Activated CD8-positive, alpha-beta memory T cell treated with anti-CD3 and anti-CD28 coated beads for 48 hours (primary cell): ENCODE measurements around the gene DIDO1.

Experiments used
- DNase-seq, 3 experiments: peaks; one replicate each; pipeline ENCODE4 v3.0.0-alpha.2; 2020; ENCODE audit warnings: low read depth in 2 of 3, low spot score in 2 of 3

Gene DIDO1

GRCh38 chr20:62880147-62880934 lies 46.0 kb downstream of the DIDO1 start:
- DNase-seq: no peak

GRCh38 chr20:62879275-62880146 lies 46.8 kb downstream of the DIDO1 start:
- DNase-seq: no peak

- no peak for DNase-seq
Observed at GRCh38 chr20:62878244-62879038, 47.9 kb downstream of the DIDO1 start.

GRCh38 chr20:62876902-62877816 lies 49.1 kb downstream of the DIDO1 start:
- DNase-seq: no peak

GRCh38 chr20:62876501-62876901 lies 49.8 kb downstream of the DIDO1 start:
- DNase-seq: no peak

- no peak for DNase-seq
Observed at GRCh38 chr20:62875419-62876361, 50.6 kb downstream of the DIDO1 start.

- no peak for DNase-seq
Observed at GRCh38 chr20:62874964-62875344, 51.4 kb downstream of the DIDO1 start.

- peak in 1 of 3 experiments; percentile 26 for DNase-seq
Observed at GRCh38 chr20:62873681-62874031, 52.6 kb downstream of the DIDO1 start.

GRCh38 chr20:62873280-62873679 lies 53.0 kb downstream of the DIDO1 start:
- no peak for DNase-seq

GRCh38 chr20:62872862-62873261 lies 53.4 kb downstream of the DIDO1 start:
- no peak for DNase-seq

GRCh38 chr20:62872184-62872847 lies 54.0 kb downstream of the DIDO1 start:
- DNase-seq: no peak

GRCh38 chr20:62864207-62864606 lies 62.1 kb downstream of the DIDO1 start:
- no peak for DNase-seq

- DNase-seq: peak; percentile 90 to 99 (median 97)
Observed at GRCh38 chr20:62861726-62862336, 64.5 kb downstream of the DIDO1 start, which contains the start of gene TCFL5. TSS of gene TCFL5 (minus strand) at chr20:62861822. CDS start at chr20:62861670, 152 bp downstream.

GRCh38 chr20:62860924-62861691 lies 65.2 kb downstream of the DIDO1 start:
- peak in 1 of 3 experiments; percentile 8 for DNase-seq

GRCh38 chr20:62860391-62860923 lies 65.8 kb downstream of the DIDO1 start:
- DNase-seq: no peak

GRCh38 chr20:62859721-62860120 lies 66.6 kb downstream of the DIDO1 start:
- no peak for DNase-seq
